Mesenchymal stem cell (in vitro differentiated cells and primary cell): ENCODE results near the gene C18orf32.

Experiments used
- DNase-seq: peaks from one replicate; pipeline ENCODE4 v3.0.0-alpha.2; 2013
- H2AFZ ChIP-seq: one replicate; pipeline ENCODE4 v1.6.1; 2013; ENCODE audit warnings: low read depth, mild to moderate bottlenecking, control low read depth, inconsistent platforms, low read length, moderate library complexity
- H2AK5ac ChIP-seq: 2 replicates; pipeline ENCODE4 v1.6.1; 2013; ENCODE audit warnings: low read length, moderate library complexity, mild to moderate bottlenecking, inconsistent platforms; ENCODE audit not compliant: severe bottlenecking
- H2BK120ac ChIP-seq: one replicate; pipeline ENCODE4 v1.6.1; 2013; ENCODE audit warnings: low read depth, mild to moderate bottlenecking, inconsistent platforms, low read length, moderate library complexity
- H2BK12ac ChIP-seq, 2 experiments: one replicate each; pipeline ENCODE4 v1.6.1; 2013; ENCODE audit warnings: inconsistent platforms in 2 of 2, low read length in 2 of 2, mild to moderate bottlenecking in 2 of 2, moderate library complexity in 2 of 2, control low read depth in 1 of 2
- H2BK15ac ChIP-seq: one replicate; pipeline ENCODE4 v1.6.1; 2013; ENCODE audit warnings: mild to moderate bottlenecking, low read depth, inconsistent platforms; ENCODE audit not compliant: poor library complexity, severe bottlenecking
- H2BK5ac ChIP-seq: 2 replicates; pipeline ENCODE4 v1.6.1; 2013; ENCODE audit warnings: low read depth, mild to moderate bottlenecking, low read length, control low read depth, inconsistent platforms; ENCODE audit not compliant: poor library complexity, severe bottlenecking
- H3K14ac ChIP-seq, 2 experiments: one replicate each; pipeline ENCODE4 v1.6.1; 2013; ENCODE audit warnings: inconsistent platforms in 2 of 2, low read length in 2 of 2, control low read depth in 1 of 2, mild to moderate bottlenecking in 1 of 2, moderate library complexity in 1 of 2
- H3K18ac ChIP-seq, 2 experiments: one replicate each; pipeline ENCODE4 v1.6.1; 2013; ENCODE audit warnings: inconsistent platforms in 2 of 2, low read length in 2 of 2, control low read depth in 1 of 2, low read depth in 1 of 2, mild to moderate bottlenecking in 1 of 2
- H3K23ac ChIP-seq, 2 experiments: one replicate each; pipeline ENCODE4 v1.6.1; 2013; ENCODE audit warnings: inconsistent platforms in 2 of 2, low read length in 2 of 2, mild to moderate bottlenecking in 2 of 2, moderate library complexity in 2 of 2, control low read depth in 1 of 2
- H3K27ac ChIP-seq: 2 replicates; pipeline ENCODE4 v1.5.1; 2013; ENCODE audit warnings: mild to moderate bottlenecking, moderate library complexity, low read length, control low read depth, inconsistent platforms; ENCODE audit not compliant: poor library complexity, severe bottlenecking
- H3K27me3 ChIP-seq, 2 experiments: 2 replicates each; pipeline versions ENCODE4 v1.6.1 to v1.7.0; 2013; ENCODE audit warnings: low read length in 2 of 2, mild to moderate bottlenecking in 2 of 2, moderate library complexity in 2 of 2, control low read depth in 1 of 2, inconsistent platforms in 1 of 2; ENCODE audit not compliant: control insufficient read depth in 1 of 2, insufficient read depth in 1 of 2
- H3K36me3 ChIP-seq, 2 experiments: 2 replicates each; pipeline versions ENCODE4 v1.6.1 to v1.7.0; 2013; ENCODE audit warnings: low read length in 2 of 2, control low read depth in 1 of 2, inconsistent platforms in 1 of 2, low read depth in 1 of 2, mild to moderate bottlenecking in 1 of 2; ENCODE audit not compliant: insufficient read depth in 2 of 2, control insufficient read depth in 1 of 2
- H3K4ac ChIP-seq, 2 experiments: one replicate each; pipeline ENCODE4 v1.6.1; 2013; ENCODE audit warnings: inconsistent platforms in 2 of 2, low read length in 2 of 2, mild to moderate bottlenecking in 2 of 2, moderate library complexity in 2 of 2, control low read depth in 1 of 2, low read depth in 1 of 2
- H3K4me1 ChIP-seq: 2 replicates; pipeline ENCODE4 v1.6.1; 2013; ENCODE audit warnings: low read depth, low read length, control low read depth; ENCODE audit not compliant: control insufficient read depth, insufficient read depth
- H3K4me2 ChIP-seq: 2 replicates; pipeline ENCODE4 v1.6.1; 2013; ENCODE audit warnings: low read length, mild to moderate bottlenecking, inconsistent platforms; ENCODE audit not compliant: poor library complexity, severe bottlenecking
- H3K4me3 ChIP-seq, 2 experiments: 2 replicates each; pipeline versions ENCODE4 v1.5.1 to v1.7.0; 2013; ENCODE audit warnings: low read length in 2 of 2, mild to moderate bottlenecking in 2 of 2, control low read depth in 1 of 2, low read depth in 1 of 2; ENCODE audit not compliant: insufficient read depth in 1 of 2
- H3K79me1 ChIP-seq: replicated peaks from 2 replicates; pipeline ENCODE4 v1.6.1; 2013; ENCODE audit warnings: mild to moderate bottlenecking, control low read depth, low read length, inconsistent platforms; ENCODE audit not compliant: poor library complexity, severe bottlenecking
- H3K9ac ChIP-seq: 2 replicates; pipeline ENCODE4 v1.7.0; 2013; ENCODE audit warnings: mild to moderate bottlenecking, low read length, moderate library complexity
- H3K9me3 ChIP-seq: 2 replicates; pipeline ENCODE4 v1.7.0; 2013; ENCODE audit warnings: mild to moderate bottlenecking, low read length; ENCODE audit not compliant: control insufficient read depth
- H4K8ac ChIP-seq: one replicate; pipeline ENCODE4 v1.6.1; 2013; ENCODE audit warnings: inconsistent platforms, mild to moderate bottlenecking, low read length, moderate library complexity
- H4K91ac ChIP-seq: one replicate; pipeline ENCODE4 v1.6.1; 2013; ENCODE audit warnings: mild to moderate bottlenecking, low read length, inconsistent platforms
- WGBS: methylation state at CpG from one replicate; pipeline ENCODE4 v1.1.7; 2013; ENCODE audit warnings: mixed read lengths; 5-methylcytosine and 5-hydroxymethylcytosine counted together

C18orf32 gene

GRCh38 chr18:49461602-49461977 is 25.4 kb downstream of the C18orf32 start:
- H3K27me3 ChIP-seq, result no peaks in the 10 kb centered on the region
- no peak overlapping the region for H3K27ac ChIP-seq
- peak overlapping the region; percentile 93 for H3K9ac ChIP-seq
- no peak overlapping the region for H4K91ac ChIP-seq
- no peak overlapping the region for H3K4me2 ChIP-seq
- no peak for DNase-seq
- H2BK5ac ChIP-seq, result no peak overlapping the region
- peak overlapping the region in 1 of 2 experiments; percentile 89 for H3K4me3 ChIP-seq
- H3K18ac ChIP-seq, result no peak overlapping the region
- no peak overlapping the region for H2BK15ac ChIP-seq
- peaks cover 14% of the 10 kb centered on the region for H3K4me1 ChIP-seq
- no peak overlapping the region for H4K8ac ChIP-seq
- no peak overlapping the region for H2BK12ac ChIP-seq
- H3K4ac ChIP-seq, result no peak overlapping the region
- WGBS, result 100% methylated on average over 2 of the region's 4 CpGs
- H2AFZ ChIP-seq, result no peak overlapping the region
- no peaks in the 10 kb centered on the region for H3K9me3 ChIP-seq
- peaks cover 8% of the 10 kb centered on the region for H3K79me1 ChIP-seq
- H3K23ac ChIP-seq, result no peak overlapping the region
- H2BK120ac ChIP-seq, result no peak overlapping the region
- no peak overlapping the region for H3K14ac ChIP-seq
- no peak overlapping the region for H2AK5ac ChIP-seq
- H3K36me3 ChIP-seq, result no peaks in the 10 kb centered on the region

DNA sequence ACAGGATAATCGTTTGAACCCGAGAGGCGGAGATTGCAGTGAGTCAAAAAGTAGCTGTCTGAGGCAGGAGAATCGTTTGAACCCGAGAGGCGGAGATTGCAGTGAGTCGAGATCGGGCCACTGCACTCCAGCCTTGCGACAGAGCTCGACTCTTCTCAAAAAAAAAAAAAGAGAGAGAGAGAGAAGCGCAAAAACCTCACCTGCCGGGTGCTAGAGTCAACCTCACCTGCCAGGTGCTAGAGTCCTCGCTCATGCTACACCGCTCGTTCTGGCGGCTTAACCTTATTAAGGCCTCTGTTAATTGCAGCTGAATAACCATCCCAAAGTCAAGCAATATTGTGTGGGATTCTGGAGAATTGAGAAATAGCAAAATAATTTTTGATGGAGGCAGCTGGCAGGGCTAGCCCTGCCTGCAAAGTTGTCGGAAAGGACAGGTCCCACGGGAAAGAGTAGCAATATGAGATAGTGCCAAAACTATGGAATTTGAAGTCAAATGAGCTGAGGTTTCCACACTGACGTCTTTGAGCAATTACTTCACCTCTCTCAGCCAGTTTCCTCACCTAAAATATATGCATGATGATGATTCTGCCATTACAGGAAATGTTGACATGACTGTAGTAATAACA is 25.9 kb downstream of the C18orf32 start:
- H3K4me3 ChIP-seq, result peak overlapping the region in 1 of 2 experiments; percentile 89

GRCh38 chr18:49459404-49460171 is 27.4 kb downstream of the C18orf32 start:
- Histone ChIP-seq H2BK120ac (no peak overlapping the region), H3K18ac (peak overlapping the region; percentile 74 to 98), H3K14ac (peak overlapping the region in 1 of 2 experiments; percentile 99), H3K4me2 (peak overlapping the region; percentile 86), H3K27ac (no peak overlapping the region), H2AFZ (peak overlapping the region; percentile 99), H3K4me3 (peak overlapping the region; percentile 89 to 98), H2BK5ac (no peak overlapping the region), H4K91ac (no peak overlapping the region), H3K79me1 (peaks cover 9% of the 10 kb centered on the region), H3K36me3 (no peaks in the 10 kb centered on the region), H3K9ac (peak overlapping the region; percentile 93), H4K8ac (no peak overlapping the region), H3K23ac (no peak overlapping the region), H3K27me3 (no peaks in the 10 kb centered on the region), H3K4ac (peak overlapping the region in 1 of 2 experiments; percentile 96), H2BK12ac (no peak overlapping the region), H2AK5ac (no peak overlapping the region), H3K4me1 (peaks cover 7% of the 10 kb centered on the region), H2BK15ac (no peak overlapping the region), H3K9me3 (no peaks in the 10 kb centered on the region)
- DNase-seq, result peak; percentile 30
- WGBS, result 36% methylated on average over 15 of the region's 16 CpGs

More for the DNA sequence above, 25.9 kb downstream of the C18orf32 start:
- Histone ChIP-seq H2AK5ac (peak overlapping the region; percentile 9), H3K27ac (no peak overlapping the region), H2AFZ (peak overlapping the region; percentile 46), H2BK15ac (peak overlapping the region; percentile 20), H3K4ac (peak overlapping the region in 1 of 2 experiments; percentile 55), H3K27me3 (no peaks in the 10 kb centered on the region), H3K4me2 (peak overlapping the region; percentile 86), H3K14ac (no peak overlapping the region), H2BK120ac (no peak overlapping the region), H3K36me3 (no peaks in the 10 kb centered on the region), H3K18ac (no peak overlapping the region), H4K91ac (no peak overlapping the region), H4K8ac (peak overlapping the region; percentile 77), H3K4me1 (peaks cover 14% of the 10 kb centered on the region), H2BK5ac (no peak overlapping the region), H2BK12ac (peak overlapping the region in 1 of 2 experiments; percentile 47), H3K23ac (no peak overlapping the region), H3K9ac (peak overlapping the region; percentile 93), H3K79me1 (peaks cover 8% of the 10 kb centered on the region), H3K9me3 (no peaks in the 10 kb centered on the region)
- DNase-seq, result no peak
- WGBS, result 76% methylated on average over 15 of the region's 19 CpGs

DNA sequence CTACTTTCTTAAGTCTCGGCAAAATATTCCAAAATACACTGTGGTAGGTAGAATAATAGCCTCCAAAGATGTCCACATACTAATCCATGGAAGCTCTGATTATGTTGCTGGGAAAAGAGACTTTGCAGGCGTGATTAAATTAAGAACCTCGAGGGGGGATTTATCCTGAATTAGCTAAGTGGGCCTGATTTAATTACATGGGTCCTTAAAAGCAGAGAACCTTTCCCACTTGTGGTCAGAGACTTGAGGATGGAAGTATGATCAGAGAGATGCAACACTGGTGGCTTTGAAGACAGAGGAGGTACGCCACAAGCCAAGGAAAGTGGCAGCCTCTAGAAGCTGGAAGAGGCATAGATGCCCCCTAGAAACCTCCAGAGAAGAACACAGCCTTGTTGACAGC is 29.4 kb downstream of the C18orf32 start:
- WGBS, result 97% methylated on average over 3 of the region's 4 CpGs
- H3K14ac ChIP-seq, result no peak overlapping the region

More for the DNA sequence above, 29.4 kb downstream of the C18orf32 start:
- H2BK12ac ChIP-seq, result no peak overlapping the region
- no peak overlapping the region for H3K18ac ChIP-seq
- no peaks in the 10 kb centered on the region for H3K27me3 ChIP-seq
- no peak overlapping the region for H2BK120ac ChIP-seq
- no peak overlapping the region for H3K9ac ChIP-seq
- H2BK5ac ChIP-seq, result no peak overlapping the region
- peaks cover 6% of the 10 kb centered on the region for H3K4me1 ChIP-seq
- no peak overlapping the region for H4K91ac ChIP-seq
- peak overlapping the region; percentile 54 for H2AK5ac ChIP-seq
- H2BK15ac ChIP-seq, result no peak overlapping the region
- no peak overlapping the region for H3K4me3 ChIP-seq
- H3K79me1 ChIP-seq, result peaks cover 14% of the 10 kb centered on the region
- H2AFZ ChIP-seq, result no peak overlapping the region
- no peak for DNase-seq
- H3K4ac ChIP-seq, result no peak overlapping the region
- H4K8ac ChIP-seq, result peak overlapping the region; percentile 60
- peaks cover 0 to 1% of the 10 kb centered on the region in 2 experiments for H3K36me3 ChIP-seq
- H3K9me3 ChIP-seq, result no peaks in the 10 kb centered on the region
- no peak overlapping the region for H3K27ac ChIP-seq
- no peak overlapping the region for H3K23ac ChIP-seq
- no peak overlapping the region for H3K4me2 ChIP-seq
